HepG2 (cell line): ENCODE data around the gene TMEM53. TPM values are rescaled to one million over a fixed set of nuclear protein-coding genes. Genes with fewer than 3 reads are reported as not detected.

ENCODE experiments used
- CBX2 ChIP-seq, 2 experiments: fragments of 200-600 bp in 1 of 2; sonication (generic); formaldehyde crosslinking in 1 of 2; IDR thresholded peaks; 2 replicates each; pipeline versions ENCODE4 v1.7.0 to v1.8.1; 2018 to 2022; ENCODE audit warnings: low read depth in 2 of 2, low read length in 1 of 2, mild to moderate bottlenecking in 1 of 2, missing genetic modification reagents in 1 of 2
- CHD2 ChIP-seq: IDR thresholded peaks from 2 replicates; pipeline ENCODE4 v1.6.1; 2011; ENCODE audit warnings: low read depth, low read length, improper control_type of control experiment
- GATAD1 ChIP-seq: IDR thresholded peaks from 2 replicates; pipeline ENCODE4 v1.6.1; 2016; ENCODE audit warnings: missing genetic modification reagents, missing compliant biosample characterization
- KMT2A ChIP-seq: sonication (generic); formaldehyde crosslinking; IDR thresholded peaks from 2 replicates; pipeline ENCODE4 v1.4.0; 2020; ENCODE audit warnings: missing genetic modification reagents
- MYNN ChIP-seq: sonication (generic); formaldehyde crosslinking; IDR thresholded peaks from 2 replicates; pipeline ENCODE4 v1.4.0; 2020; ENCODE audit warnings: mild to moderate bottlenecking, low read depth, missing genetic modification reagents
- SP140L ChIP-seq: sonication (generic); formaldehyde crosslinking; IDR thresholded peaks from 2 replicates; pipeline ENCODE4 v1.4.0; 2020; ENCODE audit warnings: missing genetic modification reagents, borderline replicate concordance
- STAT5B ChIP-seq: sonication (generic); formaldehyde crosslinking; IDR thresholded peaks from 2 replicates; pipeline ENCODE4 v1.4.0; 2020; ENCODE audit warnings: missing genetic modification reagents
- WIZ ChIP-seq: sonication (generic); formaldehyde crosslinking; IDR thresholded peaks from 2 replicates; pipeline ENCODE4 v1.5.1; 2020; ENCODE audit warnings: mild to moderate bottlenecking, missing genetic modification reagents
- ZFP36L2 ChIP-seq: sonication (generic); formaldehyde crosslinking; IDR thresholded peaks from 2 replicates; pipeline ENCODE4 v1.4.0; 2020; ENCODE audit warnings: missing genetic modification reagents
- ZFY ChIP-seq: sonication (generic); formaldehyde crosslinking; IDR thresholded peaks from 2 replicates; pipeline ENCODE4 v1.4.0; 2020; ENCODE audit warnings: missing genetic modification reagents
- ZNF10 ChIP-seq: sonication (generic); formaldehyde crosslinking; IDR thresholded peaks from 2 replicates; pipeline ENCODE4 v1.4.0; 2020; ENCODE audit warnings: mild to moderate bottlenecking, low read depth, missing genetic modification reagents, borderline replicate concordance
- ZNF256 ChIP-seq: sonication (generic); formaldehyde crosslinking; conservative IDR thresholded peaks from 2 replicates; pipeline ENCODE4 v1.4.0; 2020; ENCODE audit warnings: missing genetic modification reagents
- ZNF430 ChIP-seq: sonication (generic); formaldehyde crosslinking; IDR thresholded peaks from 2 replicates; pipeline ENCODE4 v1.9.0; 2021; ENCODE audit warnings: mild to moderate bottlenecking, missing genetic modification reagents
- ZNF614 ChIP-seq: IDR thresholded peaks from 2 replicates; pipeline ENCODE4 v1.6.1; 2018; ENCODE audit warnings: missing biosample characterization, missing genetic modification reagents, inconsistent platforms, borderline replicate concordance
- ZNF761 ChIP-seq: sonication (generic); formaldehyde crosslinking; conservative IDR thresholded peaks from 2 replicates; pipeline ENCODE4 v1.4.0; 2020; ENCODE audit warnings: mild to moderate bottlenecking, missing genetic modification reagents
- ZNF781 ChIP-seq: sonication (generic); formaldehyde crosslinking; IDR thresholded peaks from 2 replicates; pipeline ENCODE4 v1.5.1; 2020; ENCODE audit warnings: borderline replicate concordance, mild to moderate bottlenecking, missing genetic modification reagents; ENCODE audit errors: not compliant biosample characterization
- polyA plus RNA-seq, 8 experiments: library from polyadenylated mRNA; depleted of rRNA in 3 of 8; stranded (reverse) in 7 of 8; unstranded in 1 of 8; fragments of >200 nt; fragmentation: Illumina TruSeq in 4 of 8; extraction: Trizol in 4 of 8; gene quantifications; 2 replicates each; pipeline versions ENCODE4 v1.2.1 to v1.2.3, GENCODE V29; 2011 to 2016; ENCODE audit warnings: low read depth in 4 of 8, missing spikeins in 1 of 8, mixed read lengths in 1 of 8; ENCODE audit not compliant: insufficient read depth in 1 of 8
- total RNA-seq, 5 experiments: library from RNA; depleted of rRNA; stranded (reverse); fragments of >200 nt; fragmentation: Illumina TruSeq; extraction: Trizol; gene quantifications; 2 replicates each; pipeline ENCODE4 v1.2.3, GENCODE V29; 2016; ENCODE audit warnings: low read depth in 1 of 5
- TF ChIP-seq, protein P1 (sequence below): sonication (generic); formaldehyde crosslinking; IDR thresholded peaks from 2 replicates; pipeline ENCODE4 v1.4.0; 2020; ENCODE audit warnings: mild to moderate bottlenecking, missing genetic modification reagents
- TF ChIP-seq, protein P2 (sequence below): sonication (generic); formaldehyde crosslinking; IDR thresholded peaks from 2 replicates; pipeline ENCODE4 v1.4.0; 2020; ENCODE audit warnings: mild to moderate bottlenecking, missing genetic modification reagents
- TF ChIP-seq, protein P3 (sequence below): sonication (generic); formaldehyde crosslinking; IDR thresholded peaks from 2 replicates; pipeline ENCODE4 v1.5.0; 2020; ENCODE audit warnings: mild to moderate bottlenecking, missing genetic modification reagents

TMEM53 gene
- total and polyA plus RNA-seq, 2 of the 13 experiments (the other 11 are each of a cell fraction or from before 2014, with no cell fraction given), result 12.6 to 20.2 TPM

DNA sequence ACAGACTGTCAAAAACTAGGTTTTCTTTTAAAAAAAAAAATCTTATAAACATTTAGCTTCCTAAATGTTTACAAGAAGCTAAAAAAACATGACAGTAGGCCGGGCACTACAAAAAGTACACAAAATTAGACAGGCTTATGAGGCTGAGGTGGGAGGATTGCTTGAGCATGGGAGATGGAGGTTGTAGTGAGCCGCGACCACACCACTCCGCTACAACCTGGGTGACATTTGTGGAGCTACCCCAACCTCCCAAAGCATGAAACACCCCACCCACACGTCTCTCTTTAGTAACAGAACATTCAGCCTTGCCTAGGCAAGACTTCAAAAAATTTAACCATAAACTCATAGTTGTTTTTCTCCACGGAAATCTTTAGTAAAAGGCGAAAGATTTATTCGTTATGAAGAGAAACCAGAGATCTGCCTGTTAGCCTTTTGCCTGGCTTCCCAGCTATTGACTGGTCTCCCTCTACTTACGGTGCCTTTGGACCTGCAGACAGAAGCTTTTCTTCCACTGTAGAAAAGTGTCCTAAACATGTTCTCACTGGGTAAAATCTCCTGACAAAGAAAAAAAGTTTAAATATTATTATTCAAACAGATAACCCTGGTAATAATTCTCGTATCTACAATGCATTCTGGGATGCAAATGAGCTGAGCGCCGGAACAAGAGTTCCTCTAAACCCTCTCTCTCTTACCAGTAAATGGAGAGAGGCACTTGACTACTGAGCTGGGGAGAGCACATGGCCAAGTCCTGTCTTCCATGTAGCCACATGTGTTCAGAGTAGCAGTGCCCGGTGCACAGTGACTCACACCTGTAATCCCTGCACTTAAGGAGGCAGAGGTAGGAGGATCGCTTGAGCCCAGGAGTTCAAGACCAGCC, 47.4 kb upstream of the TMEM53 start (continued):
- no peak for TF ChIP-seq ZFP36L2 (CRISPR knock-in tag)
- peak; percentile 29; the same call in 1 of the 2 replicates for TF ChIP-seq ZNF256 (CRISPR knock-in tag)
- TF ChIP-seq, protein P1, sequence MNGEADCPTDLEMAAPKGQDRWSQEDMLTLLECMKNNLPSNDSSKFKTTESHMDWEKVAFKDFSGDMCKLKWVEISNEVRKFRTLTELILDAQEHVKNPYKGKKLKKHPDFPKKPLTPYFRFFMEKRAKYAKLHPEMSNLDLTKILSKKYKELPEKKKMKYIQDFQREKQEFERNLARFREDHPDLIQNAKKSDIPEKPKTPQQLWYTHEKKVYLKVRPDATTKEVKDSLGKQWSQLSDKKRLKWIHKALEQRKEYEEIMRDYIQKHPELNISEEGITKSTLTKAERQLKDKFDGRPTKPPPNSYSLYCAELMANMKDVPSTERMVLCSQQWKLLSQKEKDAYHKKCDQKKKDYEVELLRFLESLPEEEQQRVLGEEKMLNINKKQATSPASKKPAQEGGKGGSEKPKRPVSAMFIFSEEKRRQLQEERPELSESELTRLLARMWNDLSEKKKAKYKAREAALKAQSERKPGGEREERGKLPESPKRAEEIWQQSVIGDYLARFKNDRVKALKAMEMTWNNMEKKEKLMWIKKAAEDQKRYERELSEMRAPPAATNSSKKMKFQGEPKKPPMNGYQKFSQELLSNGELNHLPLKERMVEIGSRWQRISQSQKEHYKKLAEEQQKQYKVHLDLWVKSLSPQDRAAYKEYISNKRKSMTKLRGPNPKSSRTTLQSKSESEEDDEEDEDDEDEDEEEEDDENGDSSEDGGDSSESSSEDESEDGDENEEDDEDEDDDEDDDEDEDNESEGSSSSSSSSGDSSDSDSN, result peak; percentile 56; the same call in 1 of the 2 replicates
- TF ChIP-seq CHD2, result no peak
- peak; percentile 43; the same call in 1 of the 2 replicates for TF ChIP-seq KMT2A (CRISPR knock-in tag)
- peak; percentile 86 for TF ChIP-seq ZNF614 (CRISPR knock-in tag)
- TF ChIP-seq ZFY (CRISPR knock-in tag), result no peak; the same call in none of the 2 replicates
- TF ChIP-seq, protein P2, sequence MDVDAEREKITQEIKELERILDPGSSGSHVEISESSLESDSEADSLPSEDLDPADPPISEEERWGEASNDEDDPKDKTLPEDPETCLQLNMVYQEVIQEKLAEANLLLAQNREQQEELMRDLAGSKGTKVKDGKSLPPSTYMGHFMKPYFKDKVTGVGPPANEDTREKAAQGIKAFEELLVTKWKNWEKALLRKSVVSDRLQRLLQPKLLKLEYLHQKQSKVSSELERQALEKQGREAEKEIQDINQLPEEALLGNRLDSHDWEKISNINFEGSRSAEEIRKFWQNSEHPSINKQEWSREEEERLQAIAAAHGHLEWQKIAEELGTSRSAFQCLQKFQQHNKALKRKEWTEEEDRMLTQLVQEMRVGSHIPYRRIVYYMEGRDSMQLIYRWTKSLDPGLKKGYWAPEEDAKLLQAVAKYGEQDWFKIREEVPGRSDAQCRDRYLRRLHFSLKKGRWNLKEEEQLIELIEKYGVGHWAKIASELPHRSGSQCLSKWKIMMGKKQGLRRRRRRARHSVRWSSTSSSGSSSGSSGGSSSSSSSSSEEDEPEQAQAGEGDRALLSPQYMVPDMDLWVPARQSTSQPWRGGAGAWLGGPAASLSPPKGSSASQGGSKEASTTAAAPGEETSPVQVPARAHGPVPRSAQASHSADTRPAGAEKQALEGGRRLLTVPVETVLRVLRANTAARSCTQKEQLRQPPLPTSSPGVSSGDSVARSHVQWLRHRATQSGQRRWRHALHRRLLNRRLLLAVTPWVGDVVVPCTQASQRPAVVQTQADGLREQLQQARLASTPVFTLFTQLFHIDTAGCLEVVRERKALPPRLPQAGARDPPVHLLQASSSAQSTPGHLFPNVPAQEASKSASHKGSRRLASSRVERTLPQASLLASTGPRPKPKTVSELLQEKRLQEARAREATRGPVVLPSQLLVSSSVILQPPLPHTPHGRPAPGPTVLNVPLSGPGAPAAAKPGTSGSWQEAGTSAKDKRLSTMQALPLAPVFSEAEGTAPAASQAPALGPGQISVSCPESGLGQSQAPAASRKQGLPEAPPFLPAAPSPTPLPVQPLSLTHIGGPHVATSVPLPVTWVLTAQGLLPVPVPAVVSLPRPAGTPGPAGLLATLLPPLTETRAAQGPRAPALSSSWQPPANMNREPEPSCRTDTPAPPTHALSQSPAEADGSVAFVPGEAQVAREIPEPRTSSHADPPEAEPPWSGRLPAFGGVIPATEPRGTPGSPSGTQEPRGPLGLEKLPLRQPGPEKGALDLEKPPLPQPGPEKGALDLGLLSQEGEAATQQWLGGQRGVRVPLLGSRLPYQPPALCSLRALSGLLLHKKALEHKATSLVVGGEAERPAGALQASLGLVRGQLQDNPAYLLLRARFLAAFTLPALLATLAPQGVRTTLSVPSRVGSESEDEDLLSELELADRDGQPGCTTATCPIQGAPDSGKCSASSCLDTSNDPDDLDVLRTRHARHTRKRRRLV (CRISPR knock-in tag), result peak; percentile 100
- TF ChIP-seq ZNF430 (CRISPR knock-in tag), result peak; percentile 29; the same call in 1 of the 2 replicates
- 0 out of 2 replicates have a peak, but pooled peaks have one; percentile 53 for TF ChIP-seq MYNN
- no peak for TF ChIP-seq CBX2 (IDR thresholded peaks at IDR 0.05; ENCODE audit: low read depth, low read length)
- TF ChIP-seq CBX2 (CRISPR knock-in tag; IDR thresholded peaks at IDR 0.05; ENCODE audit: low read depth), result no peak
- TF ChIP-seq WIZ, result 0 out of 2 replicates have a peak, but pooled peaks have one; percentile 21
- TF ChIP-seq, protein P3, sequence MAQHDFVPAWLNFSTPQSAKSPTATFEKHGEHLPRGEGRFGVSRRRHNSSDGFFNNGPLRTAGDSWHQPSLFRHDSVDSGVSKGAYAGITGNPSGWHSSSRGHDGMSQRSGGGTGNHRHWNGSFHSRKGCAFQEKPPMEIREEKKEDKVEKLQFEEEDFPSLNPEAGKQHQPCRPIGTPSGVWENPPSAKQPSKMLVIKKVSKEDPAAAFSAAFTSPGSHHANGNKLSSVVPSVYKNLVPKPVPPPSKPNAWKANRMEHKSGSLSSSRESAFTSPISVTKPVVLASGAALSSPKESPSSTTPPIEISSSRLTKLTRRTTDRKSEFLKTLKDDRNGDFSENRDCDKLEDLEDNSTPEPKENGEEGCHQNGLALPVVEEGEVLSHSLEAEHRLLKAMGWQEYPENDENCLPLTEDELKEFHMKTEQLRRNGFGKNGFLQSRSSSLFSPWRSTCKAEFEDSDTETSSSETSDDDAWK (CRISPR knock-in tag), result no peak
- TF ChIP-seq SP140L (CRISPR knock-in tag), result peak; percentile 45; the same call in 1 of the 2 replicates
- no peak for TF ChIP-seq ZNF10
- peak; percentile 93 for TF ChIP-seq STAT5B (CRISPR knock-in tag)
- peak; percentile 76 for TF ChIP-seq ZNF781
- TF ChIP-seq GATAD1, result peak; percentile 30; the same call in 1 of the 2 replicates
- no peak; the same call in 1 of the 2 replicates for TF ChIP-seq ZNF761 (CRISPR knock-in tag)
